ENCODE measurements around the gene MRPL23.

MRPL23 gene

GRCh38 chr11:1964955-1965354 is 17.8 kb downstream of the MRPL23 start:
- Histone ChIP-seq H3K9me2 (replicated peaks; ENCODE audit: insufficient read depth, low read length) (no peaks in the 10 kb centered on the region), H3K79me2 (ENCODE audit: insufficient read depth, low read length) (no peaks in the 10 kb centered on the region), H3K27ac (ENCODE audit: low read depth, low read length) (no peak overlapping the region), H3K36me3 (ENCODE audit: low read length) (no peaks in the 10 kb centered on the region), H3K4me3 (ENCODE audit: insufficient read depth, low read length, poor library complexity, severe bottlenecking) (no peak overlapping the region), H3K9ac (ENCODE audit: low read length) (no peak overlapping the region), H3K4me2 (ENCODE audit: low read depth, low read length, poor library complexity, severe bottlenecking) (no peak overlapping the region), H3K27me3 (ENCODE audit: low read length) (no peaks in the 10 kb centered on the region), H2AFZ (ENCODE audit: low read depth, low read length, severe bottlenecking) (no peak overlapping the region), H4K20me1 (ENCODE audit: low read depth, low read length) (no peaks in the 10 kb centered on the region), H3K9me3 (ENCODE audit: insufficient read depth, low read length) (no peaks in the 10 kb centered on the region), H3F3A (ENCODE audit: insufficient read depth) (no peaks in the 10 kb centered on the region)
- TF ChIP-seq EZH2phosphoT487 (conservative IDR thresholded peaks at IDR 0.05; ENCODE audit: low read length) (no peak), CTCF (IDR thresholded peaks at IDR 0.05; ENCODE audit: insufficient read depth, low read length, poor library complexity, severe bottlenecking) (no peak)

GRCh38 chr11:1966531-1966930 is 19.4 kb downstream of the MRPL23 start:
- H3K4me2 ChIP-seq (ENCODE audit: low read depth, low read length, poor library complexity, severe bottlenecking), result no peak overlapping the region
- H3K9me2 ChIP-seq (replicated peaks; ENCODE audit: insufficient read depth, low read length), result no peaks in the 10 kb centered on the region
- no peaks in the 10 kb centered on the region for H3F3A ChIP-seq (ENCODE audit: insufficient read depth)
- no peak overlapping the region for H3K9ac ChIP-seq (ENCODE audit: low read length)
- no peaks in the 10 kb centered on the region for H3K79me2 ChIP-seq (ENCODE audit: insufficient read depth, low read length)
- H4K20me1 ChIP-seq (ENCODE audit: low read depth, low read length), result no peaks in the 10 kb centered on the region
- no peak overlapping the region for H3K27ac ChIP-seq (ENCODE audit: low read depth, low read length)
- H3K4me3 ChIP-seq (ENCODE audit: insufficient read depth, low read length, poor library complexity, severe bottlenecking), result no peak overlapping the region
- no peak overlapping the region for H2AFZ ChIP-seq (ENCODE audit: low read depth, low read length, severe bottlenecking)
- TF ChIP-seq EZH2phosphoT487 (conservative IDR thresholded peaks at IDR 0.05; ENCODE audit: low read length) (no peak), CTCF (IDR thresholded peaks at IDR 0.05; ENCODE audit: insufficient read depth, low read length, poor library complexity, severe bottlenecking) (no peak)
- H3K27me3 ChIP-seq (ENCODE audit: low read length), result no peaks in the 10 kb centered on the region
- no peaks in the 10 kb centered on the region for H3K9me3 ChIP-seq (ENCODE audit: insufficient read depth, low read length)
- H3K36me3 ChIP-seq (ENCODE audit: low read length), result no peaks in the 10 kb centered on the region

GRCh38 chr11:1967641-1968225 is 20.6 kb downstream of the MRPL23 start:
- Histone ChIP-seq H4K20me1 (ENCODE audit: low read depth, low read length) (no peaks in the 10 kb centered on the region), H3K4me2 (ENCODE audit: low read depth, low read length, poor library complexity, severe bottlenecking) (no peak overlapping the region), H3K9me2 (replicated peaks; ENCODE audit: insufficient read depth, low read length) (no peaks in the 10 kb centered on the region), H3F3A (ENCODE audit: insufficient read depth) (no peaks in the 10 kb centered on the region), H3K79me2 (ENCODE audit: insufficient read depth, low read length) (no peaks in the 10 kb centered on the region), H3K27ac (ENCODE audit: low read depth, low read length) (no peak overlapping the region), H2AFZ (ENCODE audit: low read depth, low read length, severe bottlenecking) (no peak overlapping the region), H3K9me3 (ENCODE audit: insufficient read depth, low read length) (no peaks in the 10 kb centered on the region), H3K9ac (ENCODE audit: low read length) (no peak overlapping the region), H3K27me3 (ENCODE audit: low read length) (no peaks in the 10 kb centered on the region), H3K4me3 (ENCODE audit: insufficient read depth, low read length, poor library complexity, severe bottlenecking) (no peak overlapping the region), H3K36me3 (ENCODE audit: low read length) (no peaks in the 10 kb centered on the region)
- no peak for TF ChIP-seq EZH2phosphoT487 (conservative IDR thresholded peaks at IDR 0.05; ENCODE audit: low read length)
- no peak for TF ChIP-seq CTCF (IDR thresholded peaks at IDR 0.05; ENCODE audit: insufficient read depth, low read length, poor library complexity, severe bottlenecking)

Data from SU-DHL-6 (cell line).